ENCODE results near the gene TRIM13.
"Not testable (repeated sequence)": the region's sequence is repeated elsewhere in the genome, so short reads cannot be mapped to it uniquely, and the experiment has no call there.

The TRIM13 gene

DNA sequence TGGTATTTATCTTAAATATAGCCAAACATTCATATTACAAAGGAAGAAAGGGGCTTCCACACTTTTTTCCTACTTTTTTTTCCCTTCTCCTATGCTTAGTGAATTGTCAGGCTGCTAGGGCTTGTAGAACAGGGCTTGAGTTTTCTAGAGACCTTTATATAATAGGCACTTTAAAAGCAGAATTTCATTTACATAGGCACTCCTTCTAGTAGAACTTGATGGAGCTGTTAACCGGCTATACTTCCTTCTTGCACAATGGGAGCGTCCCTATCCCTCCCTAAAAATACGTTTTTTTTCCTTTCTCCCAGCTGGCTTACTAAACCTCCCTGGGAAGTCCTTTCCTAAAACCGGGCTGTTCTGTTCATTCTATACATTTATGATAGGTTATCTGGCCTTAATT is 1.1 kb downstream of the TRIM13 start:
- no peak for DNase-seq

DNA sequence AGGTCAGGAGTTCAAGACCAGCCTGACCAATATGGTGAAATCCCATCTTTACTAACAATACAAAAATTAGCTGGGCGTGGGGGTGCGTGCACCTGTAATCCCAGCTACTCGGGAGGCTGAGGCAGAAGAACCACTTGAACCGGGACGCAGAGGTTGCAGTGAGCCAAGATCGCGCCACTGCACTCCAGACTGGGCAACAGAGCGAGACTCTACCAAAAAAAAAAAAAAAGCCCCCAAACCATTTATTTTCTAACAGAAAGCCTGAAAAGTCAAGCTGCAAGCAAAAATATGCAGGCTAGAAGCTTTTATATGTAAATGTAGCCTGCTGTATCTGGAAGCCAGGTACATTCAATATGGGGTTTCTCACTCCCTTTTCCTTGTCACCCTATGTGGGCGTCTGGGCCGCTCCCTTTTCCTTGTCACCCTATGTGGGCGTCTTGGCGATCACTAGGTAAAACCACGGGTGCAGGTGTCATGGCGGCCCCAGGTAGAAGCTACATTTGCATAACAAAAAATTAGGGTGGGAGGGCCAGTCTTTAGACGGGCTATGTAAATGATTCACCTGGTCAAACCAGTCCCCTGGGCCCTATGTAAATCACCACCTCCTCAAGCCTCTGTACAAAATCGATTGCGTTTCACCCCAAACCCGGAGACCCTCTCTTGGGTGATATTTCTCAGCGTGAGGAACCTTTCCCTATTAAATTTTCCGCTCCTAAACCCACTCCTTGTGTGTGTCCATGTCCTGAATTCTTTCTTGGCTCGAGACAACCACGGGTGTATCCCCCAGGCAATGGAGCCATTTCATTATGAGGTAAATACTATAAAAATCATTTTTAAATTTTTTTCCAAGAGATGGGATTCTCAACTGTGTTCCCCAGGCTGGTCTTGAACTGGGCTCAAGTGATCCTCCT is 2.1 kb downstream of the TRIM13 start:
- no peak for DNase-seq

DNA sequence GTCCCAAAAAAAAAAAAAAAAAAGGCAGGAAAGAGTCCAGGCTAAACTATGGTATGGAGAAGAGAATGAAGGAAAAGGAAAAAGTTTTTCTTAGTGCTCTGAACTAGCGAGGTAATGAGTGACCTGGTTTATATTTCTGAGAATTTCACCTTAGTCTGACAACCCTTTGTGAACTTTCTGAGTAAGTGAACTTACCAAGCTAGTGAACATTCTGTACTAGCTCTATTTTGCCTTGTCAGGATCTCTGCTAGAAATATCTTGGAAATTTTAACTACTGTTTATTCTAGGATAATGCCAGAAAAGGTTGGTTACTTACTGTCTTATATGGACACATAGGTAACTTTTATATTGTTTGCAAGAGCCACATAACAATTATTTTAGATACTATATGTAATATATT is 4.4 kb downstream of the TRIM13 start:
- no peak for DNase-seq

DNA sequence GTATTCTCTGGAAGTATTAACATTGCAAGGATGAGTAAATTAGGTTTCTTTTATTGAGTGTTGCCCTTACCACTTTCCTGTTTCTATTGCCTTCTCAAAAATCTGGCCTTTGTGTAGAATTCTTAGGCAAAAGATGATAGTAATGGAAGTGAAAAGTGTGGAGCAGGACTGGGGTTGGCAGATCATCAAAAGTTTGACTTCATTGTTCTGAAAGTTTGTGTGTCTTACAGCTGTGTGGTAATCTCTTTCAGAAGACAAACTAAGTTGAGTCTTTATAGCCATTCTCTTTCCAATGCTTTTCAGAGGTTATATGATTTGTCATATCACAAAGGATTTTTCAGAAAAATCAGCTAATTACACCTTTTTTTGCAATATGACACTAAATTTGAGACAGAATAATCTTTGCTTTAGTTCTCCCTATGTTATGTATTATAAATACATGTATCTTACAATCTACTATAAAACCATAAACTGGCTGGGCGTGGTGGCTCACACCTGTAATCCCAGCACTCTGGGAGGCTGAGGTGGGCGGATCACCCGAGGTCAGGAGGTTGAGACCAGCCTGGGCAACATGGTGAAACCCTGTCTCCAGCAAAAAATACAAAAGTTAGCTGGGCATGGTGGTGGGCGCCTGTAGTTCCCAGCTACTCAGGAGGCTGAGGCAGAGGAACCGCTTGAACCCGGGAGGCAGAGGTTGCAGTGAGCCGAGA is 9.7 kb downstream of the TRIM13 start:
- DNase-seq: no peak

DNA sequence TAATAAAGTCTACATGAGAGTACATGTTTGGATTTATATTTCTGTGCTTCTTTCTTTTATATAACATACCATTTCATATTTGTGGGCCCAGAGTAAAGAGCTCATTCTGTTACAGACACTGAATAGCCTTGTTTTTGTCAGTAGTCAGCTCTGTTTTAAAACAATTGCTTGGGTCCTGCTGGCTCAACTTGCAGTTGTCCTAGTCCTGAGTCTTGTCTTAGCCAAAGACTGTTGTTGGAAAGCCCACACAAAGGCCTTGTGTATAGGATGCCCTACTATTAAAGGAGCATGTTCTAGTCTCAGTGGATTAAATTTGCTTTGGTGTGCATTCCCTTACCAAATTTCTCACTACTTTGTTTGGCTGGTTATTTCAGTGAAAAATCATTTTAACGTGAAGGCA is 14.6 kb downstream of the TRIM13 start:
- DNase-seq: no peak

DNA sequence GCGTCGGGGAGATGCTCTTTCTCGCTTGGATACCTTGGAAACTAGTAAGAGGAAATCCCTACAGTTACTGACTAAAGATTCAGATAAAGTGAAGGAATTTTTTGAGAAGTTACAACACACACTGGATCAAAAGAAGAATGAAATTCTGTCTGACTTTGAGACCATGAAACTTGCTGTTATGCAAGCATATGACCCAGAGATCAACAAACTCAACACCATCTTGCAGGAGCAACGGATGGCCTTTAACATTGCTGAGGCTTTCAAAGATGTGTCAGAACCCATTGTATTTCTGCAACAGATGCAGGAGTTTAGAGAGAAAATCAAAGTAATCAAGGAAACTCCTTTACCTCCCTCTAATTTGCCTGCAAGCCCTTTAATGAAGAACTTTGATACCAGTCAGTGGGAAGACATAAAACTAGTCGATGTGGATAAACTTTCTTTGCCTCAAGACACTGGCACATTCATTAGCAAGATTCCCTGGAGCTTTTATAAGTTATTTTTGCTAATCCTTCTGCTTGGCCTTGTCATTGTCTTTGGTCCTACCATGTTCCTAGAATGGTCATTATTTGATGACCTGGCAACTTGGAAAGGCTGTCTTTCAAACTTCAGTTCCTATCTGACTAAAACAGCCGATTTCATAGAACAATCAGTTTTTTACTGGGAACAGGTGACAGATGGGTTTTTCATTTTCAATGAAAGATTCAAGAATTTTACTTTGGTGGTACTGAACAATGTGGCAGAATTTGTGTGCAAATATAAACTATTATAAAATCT is 15.7 kb downstream of the TRIM13 start:
- no peak for DNase-seq

DNA sequence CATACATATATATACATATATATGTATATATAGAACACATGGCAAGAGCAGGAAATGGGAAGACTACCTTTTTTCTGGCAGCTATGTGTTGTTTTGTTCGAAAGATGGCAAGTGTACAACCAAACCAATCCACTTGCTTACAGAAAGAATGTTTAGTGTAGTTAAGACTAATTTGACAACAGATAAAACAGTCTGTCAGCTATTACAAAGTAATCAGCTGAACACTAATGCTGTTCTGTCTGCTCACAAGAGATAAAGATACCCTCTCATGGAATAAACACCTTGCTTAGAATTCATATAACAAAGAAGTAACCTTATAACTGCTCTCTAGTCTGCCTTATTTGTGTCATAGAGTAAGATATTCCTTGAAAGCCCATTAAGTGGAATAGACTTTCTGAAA is 17.5 kb downstream of the TRIM13 start:
- no peak for DNase-seq

DNA sequence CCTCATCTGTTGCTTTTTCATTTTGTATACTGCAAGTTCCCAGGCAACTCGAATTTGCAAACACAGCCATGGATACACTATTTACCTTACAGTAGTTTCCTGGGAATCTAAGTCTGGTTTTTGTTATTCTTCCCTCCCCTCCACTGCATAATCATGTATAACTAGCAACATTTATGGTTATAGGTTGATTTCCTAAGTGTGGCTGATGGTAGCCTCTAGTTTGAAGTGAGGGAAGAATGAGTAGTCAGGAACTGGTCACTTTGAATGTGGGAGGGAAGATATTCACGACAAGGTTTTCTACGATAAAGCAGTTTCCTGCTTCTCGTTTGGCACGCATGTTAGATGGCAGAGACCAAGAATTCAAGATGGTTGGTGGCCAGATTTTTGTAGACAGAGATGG is 18.4 kb downstream of the TRIM13 start, which contains the start of gene KCNRG:
TSS of gene KCNRG (plus strand) at position 187 of the 400 bp plus-strand sequence. CDS start at position 237, 50 bp downstream.
- DNase-seq: no peak

DNA sequence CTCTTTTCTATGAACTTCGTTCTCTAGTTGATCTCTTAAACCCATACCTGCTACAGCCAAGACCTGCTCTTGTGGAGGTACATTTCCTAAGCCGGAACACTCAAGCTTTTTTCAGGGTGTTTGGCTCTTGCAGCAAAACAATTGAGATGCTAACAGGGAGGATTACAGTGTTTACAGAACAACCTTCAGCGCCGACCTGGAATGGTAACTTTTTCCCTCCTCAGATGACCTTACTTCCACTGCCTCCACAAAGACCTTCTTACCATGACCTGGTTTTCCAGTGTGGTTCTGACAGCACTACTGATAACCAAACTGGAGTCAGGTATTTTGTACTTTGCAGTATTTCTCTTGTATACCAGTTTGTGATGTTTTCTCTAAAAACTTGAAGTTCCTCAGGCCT is 18.9 kb downstream of the TRIM13 start:
- DNase-seq: no peak

DNA sequence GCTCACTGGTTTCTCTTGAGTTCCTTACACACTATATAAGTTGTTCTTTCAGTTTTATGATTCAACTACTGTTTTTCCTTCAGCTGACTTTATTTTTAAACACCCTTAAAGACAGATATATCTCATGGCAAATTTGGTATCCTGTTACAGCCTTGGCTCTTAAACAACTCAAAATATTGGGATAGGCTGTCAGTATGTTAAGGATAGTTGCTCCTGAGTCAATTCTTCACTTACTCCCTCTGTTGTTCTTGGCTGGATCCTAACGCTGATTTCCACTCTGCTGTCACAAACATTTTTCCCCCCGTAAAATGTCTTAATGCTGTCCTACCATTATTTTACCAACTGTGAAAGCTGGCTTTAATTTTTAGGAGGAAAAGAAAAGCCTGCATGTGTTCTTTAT is 19.6 kb downstream of the TRIM13 start:
- peak; percentile 21 for DNase-seq

DNA sequence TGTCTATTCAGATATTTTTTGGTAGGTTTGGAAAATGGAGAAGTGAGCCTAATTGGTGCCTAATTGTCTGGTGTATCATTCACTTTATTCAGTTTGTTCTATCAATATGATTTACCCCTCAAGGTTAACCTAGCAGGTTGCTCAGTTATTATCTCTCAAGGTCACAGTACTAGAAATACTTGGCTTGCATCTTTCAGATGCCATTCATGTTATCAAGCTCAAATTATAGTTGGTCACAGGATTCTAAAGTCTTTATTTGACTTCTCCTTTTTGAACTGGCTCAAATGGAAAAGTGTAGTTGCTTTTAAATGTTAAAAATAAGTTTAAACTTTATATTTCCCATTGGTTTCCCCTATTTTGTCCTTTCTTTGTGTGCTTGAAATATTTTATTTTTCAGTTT is 21.0 kb downstream of the TRIM13 start:
- DNase-seq: no peak

DNA sequence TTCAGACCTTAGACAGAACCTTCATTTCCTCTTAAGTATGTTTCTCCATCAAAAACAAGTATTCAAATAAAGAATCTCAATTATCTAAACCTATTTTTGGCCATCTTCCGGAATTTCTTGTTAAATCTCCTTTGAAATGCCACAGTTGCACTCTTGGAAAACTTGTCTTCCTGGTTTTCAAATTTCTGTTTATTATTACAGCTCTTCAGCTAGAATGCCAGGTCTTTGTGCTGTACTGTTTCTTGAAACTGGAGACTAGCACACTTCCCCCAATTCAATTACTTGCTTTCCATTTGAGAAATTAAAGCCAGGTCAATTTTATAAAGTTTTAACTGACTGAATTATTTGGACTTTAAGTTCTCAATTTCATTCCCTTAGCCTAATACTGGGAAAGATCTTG is 28.6 kb downstream of the TRIM13 start:
- DNase-seq: no peak

DNA sequence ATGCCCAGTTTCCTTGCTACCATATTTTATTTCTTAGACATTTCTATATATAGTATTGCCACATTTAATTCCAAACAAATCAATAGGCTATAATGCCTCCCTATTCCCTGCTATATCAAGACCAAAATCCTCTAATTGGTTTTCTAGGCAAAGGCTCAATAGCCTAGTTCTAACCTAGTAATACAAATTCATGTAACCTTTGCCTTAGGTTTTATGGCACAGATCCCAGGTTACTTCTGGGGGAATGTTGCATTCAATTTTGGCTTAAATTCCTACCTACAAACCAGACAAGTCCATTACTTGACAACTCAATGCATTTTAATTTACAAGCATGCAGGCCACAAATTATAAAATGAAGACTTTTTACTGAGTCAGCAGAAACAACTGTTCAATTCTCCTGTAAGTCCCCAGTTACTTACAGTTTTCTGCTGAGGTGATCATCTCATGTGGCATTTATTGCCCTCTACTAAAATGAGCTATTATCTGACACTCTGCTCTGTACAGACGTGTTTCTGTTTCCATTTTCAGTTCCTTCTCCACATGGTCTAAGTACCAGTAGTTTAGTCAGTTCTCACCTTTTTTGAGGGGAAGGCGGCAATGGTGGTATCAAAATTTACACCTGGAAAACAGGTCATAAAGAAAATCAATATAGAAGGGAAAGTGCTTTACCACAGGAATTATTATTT is 30.1 kb downstream of the TRIM13 start:
- no peak for DNase-seq

DNA sequence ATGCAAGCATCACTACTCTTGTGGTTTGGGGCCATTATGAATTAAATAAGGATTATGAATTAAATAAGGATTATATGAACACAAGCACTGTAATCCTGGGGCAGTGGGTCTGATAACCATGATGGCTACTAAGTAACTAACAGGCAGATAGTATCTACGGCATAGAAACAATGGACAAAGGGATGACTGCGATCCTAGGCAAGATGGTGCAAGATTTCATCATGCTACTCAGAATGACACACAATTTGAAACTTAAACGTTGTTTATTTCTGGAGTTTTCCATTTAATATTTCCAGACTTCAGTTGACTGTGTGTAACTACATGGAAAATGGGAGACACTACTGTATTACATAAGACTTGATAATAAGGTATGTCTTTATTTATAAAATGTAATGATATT is 33.5 kb downstream of the TRIM13 start:
- peak; percentile 25 for DNase-seq

DNA sequence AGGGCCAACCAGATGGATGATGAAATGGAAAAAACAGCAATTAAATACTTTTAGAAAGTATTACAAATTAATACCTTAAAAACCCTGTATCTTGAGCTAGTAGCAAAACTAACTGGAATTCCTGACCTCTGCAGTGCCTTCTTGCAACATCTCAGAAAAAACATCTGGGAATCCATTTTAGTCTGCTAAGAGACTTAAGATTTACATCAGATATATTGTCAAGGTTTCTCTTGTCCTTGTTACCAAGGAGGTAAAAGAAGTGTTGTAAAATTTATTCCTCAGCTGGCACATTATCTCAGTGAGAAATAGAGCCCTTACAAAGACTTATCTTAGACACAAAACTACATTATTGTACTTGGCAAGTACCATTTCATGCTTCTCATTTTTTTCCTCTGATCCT is 36.9 kb downstream of the TRIM13 start:
- DNase-seq: peak; percentile 50

DNA sequence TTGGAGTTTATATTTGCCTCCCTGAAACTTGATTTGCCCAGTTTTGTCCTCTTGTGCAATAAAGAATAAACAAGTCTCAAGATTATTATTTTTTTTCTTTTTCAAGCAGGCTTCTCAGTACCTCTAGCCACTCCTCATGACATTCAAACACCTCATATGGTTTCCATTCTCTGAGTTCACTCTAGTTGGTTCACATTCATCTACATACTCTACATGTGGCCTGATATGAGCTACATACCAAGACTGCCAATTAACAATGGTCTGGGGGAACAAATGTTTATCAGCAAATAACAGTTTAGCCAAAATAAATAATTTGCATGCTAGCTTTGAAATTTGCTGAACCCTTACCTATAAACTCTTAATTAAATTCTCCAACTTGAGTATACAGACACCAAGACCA is 40.9 kb downstream of the TRIM13 start:
- no peak for DNase-seq

DNA sequence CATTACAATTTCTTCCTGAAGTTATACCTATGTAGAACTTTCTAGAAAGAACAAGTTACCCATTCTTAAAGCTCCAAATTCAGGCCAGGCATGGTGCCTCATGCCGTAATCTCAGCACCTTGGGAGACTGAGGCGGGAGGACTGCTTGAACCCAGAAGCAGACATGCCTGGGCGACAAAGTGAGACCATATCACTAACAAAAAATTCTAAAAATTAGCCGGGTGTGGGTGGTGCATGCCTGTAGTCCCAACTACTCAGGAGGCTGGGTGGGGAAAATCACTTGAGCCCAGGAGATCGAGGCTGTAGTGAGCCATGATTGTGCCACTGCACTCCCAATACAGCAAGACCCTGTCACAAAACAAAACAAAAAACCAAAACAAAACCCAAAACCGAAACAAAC is 41.4 kb downstream of the TRIM13 start:
- no peak for DNase-seq

DNA sequence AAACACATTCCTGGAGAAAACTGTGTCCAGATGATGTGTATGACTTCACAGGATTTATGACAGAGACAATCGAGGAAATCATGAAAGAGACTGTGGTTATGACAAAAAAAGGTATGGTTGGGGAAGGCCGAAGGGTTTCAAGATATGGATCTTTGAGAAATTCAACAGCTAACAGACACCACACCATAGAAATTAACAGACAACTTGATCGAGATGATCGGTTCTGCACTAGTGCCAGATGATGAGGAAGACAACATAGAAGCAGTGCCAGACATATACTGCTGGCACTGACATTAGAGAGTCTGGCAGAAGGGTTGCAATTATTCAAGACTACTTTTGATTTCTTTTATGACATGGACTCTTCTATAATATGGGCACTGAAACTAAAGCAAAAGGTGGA is 55.6 kb downstream of the TRIM13 start:
- DNase-seq: no peak

DNA sequence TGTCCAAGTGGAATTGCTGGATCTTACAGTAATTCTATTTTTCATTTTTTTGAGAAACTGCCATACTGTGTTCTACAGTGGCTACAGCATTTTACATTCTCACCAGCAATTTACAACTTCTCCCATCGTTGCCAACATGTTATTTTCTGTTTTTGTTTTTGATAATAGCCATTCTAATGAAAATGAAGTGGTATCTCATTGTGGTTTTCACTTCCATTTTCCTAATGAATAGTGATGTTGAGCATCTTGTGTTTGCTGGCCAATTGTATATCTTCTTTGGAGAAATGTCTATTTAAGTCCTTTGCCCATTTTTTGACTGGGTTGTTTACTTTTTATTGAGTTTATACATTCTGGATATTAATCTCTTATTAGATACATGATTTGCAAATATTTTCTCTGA is 57.0 kb downstream of the TRIM13 start:
- DNase-seq: no peak

DNA sequence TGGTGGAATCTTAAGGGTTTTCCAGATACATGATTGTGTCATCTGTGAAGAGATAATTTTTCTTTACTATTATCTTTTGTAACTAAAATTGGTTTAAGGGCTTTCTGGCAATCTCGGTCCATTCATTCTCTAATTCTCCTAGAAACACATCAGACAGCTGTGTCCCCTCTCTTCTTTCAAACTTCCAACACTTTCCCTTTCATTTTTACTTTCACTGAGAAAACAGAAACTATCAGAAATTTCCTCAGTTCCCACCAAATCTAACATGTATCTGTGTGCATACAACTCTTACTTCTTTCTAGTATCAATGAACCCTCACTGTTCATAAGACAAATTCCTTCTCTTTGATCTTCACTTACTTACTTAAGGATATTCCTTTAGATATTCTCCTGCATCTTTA is 58.6 kb downstream of the TRIM13 start:
- DNase-seq: no peak

DNA sequence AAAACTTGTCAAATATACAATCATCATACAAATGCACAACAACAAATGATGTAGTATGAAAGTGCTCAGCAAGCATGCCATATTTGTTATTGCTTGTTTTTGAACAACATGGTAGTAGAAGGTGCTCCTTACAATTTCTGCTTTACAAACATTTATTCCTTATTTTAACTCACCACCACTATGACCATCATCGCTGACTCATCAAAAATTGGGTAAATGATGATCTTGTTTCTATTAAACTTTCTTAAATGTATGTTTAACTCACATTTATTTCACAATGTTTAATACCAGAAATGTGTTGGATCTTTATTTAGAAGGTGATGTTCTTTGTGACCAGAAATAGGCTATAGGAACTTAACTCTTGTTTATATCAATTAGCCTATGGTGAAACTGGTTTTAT is 63.9 kb downstream of the TRIM13 start:
- no peak for DNase-seq

DNA sequence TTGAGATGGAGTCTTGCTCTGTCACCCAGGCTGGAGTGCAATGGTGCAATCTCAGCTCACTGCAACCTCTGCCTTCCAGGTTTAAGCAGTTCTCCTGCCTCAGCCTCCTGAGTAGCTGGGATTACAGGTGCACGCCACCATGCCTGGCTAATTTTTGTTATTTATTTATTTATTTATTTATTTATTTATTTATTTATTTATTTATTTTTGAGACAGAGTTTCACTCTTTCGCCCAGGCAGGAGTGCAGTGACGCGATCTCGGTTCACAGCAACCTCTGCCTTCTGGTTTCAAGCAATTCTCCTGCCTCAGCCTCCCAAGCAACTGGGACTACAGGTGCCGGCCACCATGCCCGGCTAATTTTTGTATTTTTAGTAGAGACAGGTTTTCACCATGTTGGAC is 65.5 kb downstream of the TRIM13 start:
- DNase-seq: not testable (repeated sequence)

DNA sequence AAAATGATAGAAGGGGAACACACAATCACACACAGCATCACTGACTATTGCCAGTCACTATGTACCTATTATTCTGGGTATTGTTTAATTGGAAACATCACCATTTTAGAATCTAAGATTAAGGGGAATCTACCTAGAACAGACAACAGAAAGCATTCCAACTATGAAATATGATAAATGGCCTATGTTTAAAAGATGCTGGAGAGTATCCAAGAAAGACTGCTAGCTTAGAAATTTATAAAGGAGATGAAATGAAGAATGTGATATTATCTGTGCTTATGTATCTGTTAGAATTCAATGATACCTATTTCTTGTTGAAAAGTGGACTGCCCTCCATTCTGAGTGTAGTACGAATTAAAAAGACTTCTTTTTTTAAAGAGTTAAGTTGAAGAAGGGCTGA is 68.9 kb downstream of the TRIM13 start:
- no peak for DNase-seq
